ENCODE results near the gene ZNF785.
A peak's percentile ranks its signal among the peaks of the same experiment; 100 is the strongest.
"Not testable (repeated sequence)": the region's sequence is repeated elsewhere in the genome, so short reads cannot be mapped to it uniquely, and the experiment has no call there.

The ZNF785 gene

DNA sequence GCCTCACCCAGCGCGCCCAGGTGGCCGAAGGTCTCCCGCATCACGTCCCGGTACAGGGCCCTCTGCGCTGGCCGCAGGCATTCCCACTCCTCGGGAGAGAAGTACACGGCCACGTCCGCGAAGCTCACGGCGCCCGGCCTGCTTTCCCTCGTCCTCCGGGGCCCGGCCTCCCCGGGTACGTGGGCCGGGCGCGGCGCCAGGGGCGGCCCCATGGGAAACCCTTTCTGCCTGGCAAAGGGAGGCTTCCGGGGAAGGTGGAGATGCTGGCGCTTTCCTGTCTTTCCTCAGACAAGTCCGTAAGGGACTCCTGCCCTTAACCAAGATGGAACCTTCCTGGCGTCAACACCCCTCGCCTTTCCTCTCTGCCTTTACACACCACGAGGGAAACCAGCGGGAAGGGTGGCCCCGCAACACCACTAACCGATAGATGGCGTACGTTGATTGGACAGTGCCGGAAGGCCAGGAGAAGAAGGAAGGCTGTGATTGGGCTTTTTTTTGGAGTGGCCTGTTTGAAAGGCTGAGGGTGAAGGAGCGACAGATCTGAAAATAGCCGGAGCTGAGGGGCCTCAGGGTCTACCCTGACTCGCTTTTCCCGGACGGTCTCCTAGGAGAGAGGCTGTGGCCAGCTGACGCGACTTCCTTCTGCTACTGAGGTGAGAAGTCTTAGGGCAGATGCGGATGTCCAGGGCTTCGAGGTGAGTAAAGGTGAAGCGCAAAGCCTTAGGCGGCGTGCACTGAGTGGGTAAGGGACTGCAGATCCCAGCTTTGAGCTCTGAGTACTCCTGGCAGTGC, at the start of gene ZNF785:
ZNF785 (minus strand) TSS at position 298 of the 792 bp plus-strand sequence; CDS start at position 212, 86 bp downstream.
- peak; percentile 92 for DNase-seq

DNA sequence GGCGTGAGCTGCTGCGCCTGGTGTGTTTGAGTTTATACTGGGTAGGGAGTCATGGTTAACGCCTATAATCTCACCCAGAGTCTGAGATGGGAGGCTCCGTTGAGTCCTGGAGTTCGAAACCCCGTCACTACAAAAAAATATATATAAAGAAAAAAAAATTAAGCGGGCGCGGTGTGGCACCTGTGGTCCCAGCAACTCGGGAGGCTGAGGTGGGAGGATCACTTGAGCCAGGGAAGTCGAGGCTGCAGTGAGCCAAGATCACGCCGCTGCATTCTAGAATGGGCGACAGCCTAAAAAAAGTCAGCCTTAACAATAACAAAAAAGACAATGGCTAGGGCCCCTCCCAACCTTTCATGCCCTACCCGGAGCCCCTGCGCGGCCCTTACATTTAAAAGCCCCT, 48.0 kb upstream of the ZNF785 start:
- DNase-seq = no peak

DNA sequence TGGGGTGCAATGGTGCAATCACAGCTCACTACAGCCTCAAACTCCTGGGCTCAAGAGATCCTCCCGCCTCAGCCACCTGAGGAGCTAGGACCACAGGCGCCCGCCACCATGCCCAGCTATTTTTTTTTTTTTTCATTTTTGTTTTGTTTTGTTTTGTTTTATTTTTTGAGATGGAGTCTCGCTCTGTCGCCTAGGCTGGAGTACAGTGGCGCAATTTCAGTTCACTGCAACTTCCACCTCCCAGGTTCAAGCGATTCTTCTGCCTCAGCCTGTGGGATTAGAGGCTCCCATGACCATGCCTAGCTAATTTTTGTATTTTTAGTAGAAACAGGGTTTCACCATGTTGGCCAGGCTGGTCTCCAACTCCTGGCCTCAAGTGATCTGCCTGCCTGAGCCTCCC, 47.0 kb upstream of the ZNF785 start:
- not testable (repeated sequence) for DNase-seq

DNA sequence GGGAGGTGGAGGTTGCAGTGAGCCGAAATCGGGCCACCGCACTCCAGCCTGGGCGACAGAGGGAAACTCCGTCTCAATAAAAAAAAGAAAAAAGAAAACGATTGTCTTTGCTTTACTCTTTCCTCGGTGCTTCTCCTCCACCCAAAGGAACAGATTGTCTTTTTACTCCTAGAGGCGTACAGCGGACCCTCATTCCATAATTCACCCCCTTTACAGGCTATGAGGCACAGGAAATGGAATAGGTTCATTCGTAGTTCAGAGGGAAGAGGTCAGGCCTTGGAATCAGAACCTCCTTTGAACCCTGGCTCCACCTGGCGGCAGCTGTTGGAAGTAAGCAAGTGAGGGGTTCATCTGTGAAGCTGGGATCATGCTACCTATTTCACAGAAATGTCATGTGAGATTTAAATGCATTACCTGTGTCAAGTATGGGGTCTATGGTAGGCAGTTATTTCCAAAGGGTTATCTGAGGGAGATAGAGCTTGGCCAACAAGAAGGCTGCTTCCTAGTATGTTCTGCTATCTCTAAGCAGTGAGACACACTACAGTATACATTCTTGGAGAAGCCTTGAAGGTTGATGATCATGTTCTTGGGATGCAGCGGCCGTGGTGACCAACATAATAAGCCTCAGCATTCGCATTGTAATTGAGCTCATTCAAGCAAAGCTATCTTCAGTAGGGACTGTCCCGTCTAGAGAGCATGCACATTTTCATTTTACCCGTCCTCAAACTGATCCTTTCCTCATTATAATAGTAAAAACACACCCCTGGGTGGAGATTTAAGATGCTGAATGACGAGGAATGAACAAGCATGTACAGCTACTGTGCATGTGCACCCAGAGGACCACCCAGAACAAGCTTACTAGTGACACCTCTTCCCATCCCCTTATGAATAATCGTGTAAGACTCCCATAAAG, 43.4 kb upstream of the ZNF785 start:
- DNase-seq = peak; percentile 90

DNA sequence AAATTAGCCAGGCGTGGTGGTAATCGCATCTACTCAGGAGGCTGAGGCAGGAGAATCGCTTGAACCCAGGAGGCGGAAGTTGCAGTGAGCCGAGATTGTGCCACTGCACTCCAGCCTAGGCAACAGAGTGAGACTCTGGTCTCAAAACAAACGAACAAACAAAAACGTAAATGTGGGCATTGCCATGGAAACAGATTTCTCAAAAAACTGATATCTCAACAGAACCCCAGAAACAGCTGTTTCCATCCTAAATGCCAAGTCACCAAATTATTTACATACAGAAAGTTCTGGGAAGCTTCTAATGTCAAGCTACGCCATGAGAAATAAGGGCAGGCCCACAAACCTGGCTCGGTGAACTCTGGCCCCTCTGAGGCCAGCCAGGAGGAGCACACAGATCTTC, 40.7 kb upstream of the ZNF785 start:
- no peak for DNase-seq

DNA sequence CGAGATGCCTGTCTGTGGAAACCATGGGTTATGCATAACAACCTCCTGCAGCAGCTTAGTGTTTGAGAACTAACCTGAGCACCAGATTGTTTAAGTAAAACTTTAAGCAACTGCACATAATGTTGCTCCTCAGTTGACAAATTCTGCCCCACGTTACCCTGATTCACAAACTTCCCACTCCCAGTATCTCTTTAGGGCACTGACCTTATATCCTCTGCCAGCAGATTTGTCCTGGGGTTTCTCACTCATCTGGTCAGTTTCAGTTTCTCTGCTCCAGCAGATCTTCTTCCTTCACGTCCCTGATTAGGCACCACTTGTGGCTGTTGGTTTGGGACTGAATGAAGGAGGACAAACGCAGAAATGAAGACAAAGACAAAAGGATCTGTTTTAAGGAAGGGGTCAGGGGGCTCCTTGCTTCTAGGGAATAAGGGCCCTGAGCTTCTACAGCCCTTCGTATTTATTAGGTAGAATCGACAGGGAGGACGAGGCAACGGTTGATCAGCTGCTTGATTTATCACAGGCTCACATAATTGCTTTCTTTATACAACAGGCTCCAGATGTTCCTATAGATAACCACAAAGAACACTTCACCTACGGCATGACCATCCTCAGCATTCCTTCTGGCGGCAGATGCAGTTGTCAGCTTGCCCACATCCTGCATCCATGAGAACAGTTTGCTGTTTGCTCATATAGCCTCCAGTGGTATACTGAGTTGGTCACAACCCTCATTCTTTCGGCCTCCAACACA, 38.2 kb upstream of the ZNF785 start:
- no peak for DNase-seq

DNA sequence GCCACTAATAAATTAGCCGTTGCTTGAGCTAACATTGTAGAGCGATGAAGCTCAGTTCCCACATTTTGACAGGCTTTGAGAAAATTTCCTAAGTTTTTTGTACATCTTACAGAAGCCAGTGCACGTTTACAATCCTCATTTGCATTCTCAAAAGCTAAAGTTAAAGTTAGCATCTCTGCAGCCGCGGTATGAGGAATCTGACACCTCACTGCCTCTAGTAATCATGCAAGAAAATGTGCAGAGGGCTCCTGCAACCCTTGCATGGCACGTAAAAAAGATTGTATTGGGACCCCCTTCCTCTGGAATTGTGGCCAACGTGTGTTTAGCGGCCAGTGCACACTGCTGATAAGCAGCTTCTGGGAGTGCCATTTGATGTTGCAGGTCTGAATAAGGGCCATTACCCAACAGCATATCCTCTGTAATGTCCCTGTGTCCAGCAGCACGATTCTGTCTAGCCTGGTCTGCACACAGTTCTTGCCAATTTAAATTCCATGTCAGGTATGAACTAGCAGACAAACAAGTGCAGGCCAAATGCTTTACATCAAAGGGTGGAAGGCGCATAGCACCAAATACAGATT, 37.0 kb upstream of the ZNF785 start:
- no peak for DNase-seq

DNA sequence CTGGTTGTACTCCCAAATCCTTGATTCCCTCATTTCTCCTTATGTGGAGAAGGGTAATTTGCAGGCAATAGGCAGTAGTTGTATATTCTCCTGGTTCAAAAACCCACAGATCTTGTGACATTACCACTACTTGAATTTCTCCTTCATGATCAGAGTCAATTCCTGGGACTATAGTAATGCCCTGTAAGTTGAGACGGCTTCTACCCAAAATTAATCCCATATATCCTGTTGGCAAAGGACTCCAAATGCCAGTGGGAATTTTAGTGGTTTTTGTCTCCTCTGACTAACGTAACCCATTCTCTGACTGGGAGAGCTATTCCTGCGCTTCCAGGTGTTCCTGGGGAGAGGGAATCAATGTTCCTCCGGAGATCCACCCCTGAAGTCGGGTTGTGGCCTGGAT, 36.3 kb upstream of the ZNF785 start:
- DNase-seq = no peak

DNA sequence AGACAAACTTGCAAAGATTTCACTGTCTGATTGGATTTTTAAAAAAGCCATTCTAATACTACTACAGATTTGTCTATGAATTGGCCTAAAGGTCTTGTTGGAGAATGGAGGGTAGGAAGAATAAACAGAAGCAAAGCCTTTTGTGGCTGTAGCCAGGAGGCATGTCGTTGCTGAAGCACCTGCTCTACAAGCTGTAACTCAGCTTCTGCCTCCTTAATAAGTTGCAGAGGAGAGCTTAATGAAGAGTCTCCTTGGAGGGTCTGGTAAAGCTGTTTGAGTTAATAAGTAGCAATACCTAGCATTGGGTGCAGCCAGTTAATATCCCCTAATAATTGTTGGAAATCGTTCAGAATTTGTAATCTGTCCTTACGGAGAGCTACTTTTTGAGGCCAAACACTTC, 34.7 kb upstream of the ZNF785 start:
- no peak for DNase-seq

DNA sequence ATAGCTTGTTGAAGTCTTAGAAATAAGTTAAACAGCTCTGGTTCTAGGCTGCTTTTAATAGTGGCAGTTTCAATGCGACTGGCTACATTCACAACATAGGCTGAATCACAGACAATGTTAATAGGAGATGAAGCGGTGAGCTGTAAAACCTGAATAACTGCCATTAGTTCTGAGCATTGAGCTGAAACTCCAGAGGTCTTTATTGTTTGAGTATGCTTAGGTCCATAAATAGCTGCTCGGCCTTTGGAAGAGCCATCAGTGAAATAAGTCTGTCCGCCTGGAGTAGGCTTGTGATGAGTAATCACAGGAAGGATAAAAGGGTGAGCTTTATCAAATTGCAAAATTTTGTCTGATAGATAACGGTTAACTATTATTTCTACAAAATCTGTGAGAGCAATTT, 34.1 kb upstream of the ZNF785 start:
- DNase-seq = no peak

DNA sequence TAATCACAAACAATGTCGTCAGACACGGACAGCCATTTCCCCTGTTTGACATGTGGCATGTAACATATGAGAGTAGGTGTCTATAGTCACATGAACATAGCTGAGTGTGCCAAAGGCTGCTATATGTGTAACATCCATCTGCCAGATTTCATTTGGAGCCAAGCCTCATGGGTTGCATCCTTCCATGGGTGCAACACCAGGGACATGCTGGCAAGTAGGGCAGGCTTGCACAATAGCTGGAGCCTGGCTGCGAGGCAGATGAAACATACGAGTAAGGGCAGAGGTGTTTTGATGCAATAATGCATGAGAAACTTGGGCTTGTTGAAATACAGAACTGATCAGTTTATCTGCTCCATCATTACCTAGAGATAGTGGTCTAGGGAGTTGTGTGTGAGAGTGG, 33.7 kb upstream of the ZNF785 start:
- DNase-seq = no peak

DNA sequence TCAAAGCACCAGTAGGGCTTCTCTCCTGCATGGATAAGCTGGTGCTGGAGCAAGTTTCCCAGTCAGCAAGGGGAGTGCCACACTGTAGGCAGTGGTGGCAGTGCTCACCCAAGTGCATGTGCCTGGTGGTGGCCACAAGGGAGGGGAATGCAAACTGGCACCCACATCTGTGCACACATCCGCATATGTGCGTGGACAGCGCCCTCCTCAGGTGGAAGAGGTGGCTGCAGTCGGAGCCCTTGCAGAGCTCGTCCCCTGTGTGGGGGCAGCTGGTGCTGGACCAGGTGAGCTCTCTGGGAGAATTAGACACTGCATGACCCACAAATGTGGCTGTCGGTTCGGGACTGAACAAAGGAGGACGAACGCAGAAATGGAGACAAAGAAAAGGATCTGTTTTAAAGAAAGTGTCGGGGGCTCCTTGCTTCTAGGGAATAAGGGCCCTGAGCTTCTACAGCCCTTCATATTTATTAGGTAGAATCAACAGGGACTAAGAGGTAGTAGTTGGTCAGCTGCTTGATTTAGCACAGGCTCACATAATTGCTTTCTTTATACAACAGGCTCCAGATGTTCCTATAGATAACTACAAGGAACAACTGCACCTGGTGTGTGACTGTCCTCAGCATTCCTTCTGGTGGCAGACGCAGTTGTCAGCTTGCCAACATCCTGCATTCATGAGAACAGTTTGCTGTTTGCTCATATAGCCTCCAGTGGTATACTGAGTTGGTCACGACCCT, 30.0 kb upstream of the ZNF785 start:
- peak; percentile 56 for DNase-seq

DNA sequence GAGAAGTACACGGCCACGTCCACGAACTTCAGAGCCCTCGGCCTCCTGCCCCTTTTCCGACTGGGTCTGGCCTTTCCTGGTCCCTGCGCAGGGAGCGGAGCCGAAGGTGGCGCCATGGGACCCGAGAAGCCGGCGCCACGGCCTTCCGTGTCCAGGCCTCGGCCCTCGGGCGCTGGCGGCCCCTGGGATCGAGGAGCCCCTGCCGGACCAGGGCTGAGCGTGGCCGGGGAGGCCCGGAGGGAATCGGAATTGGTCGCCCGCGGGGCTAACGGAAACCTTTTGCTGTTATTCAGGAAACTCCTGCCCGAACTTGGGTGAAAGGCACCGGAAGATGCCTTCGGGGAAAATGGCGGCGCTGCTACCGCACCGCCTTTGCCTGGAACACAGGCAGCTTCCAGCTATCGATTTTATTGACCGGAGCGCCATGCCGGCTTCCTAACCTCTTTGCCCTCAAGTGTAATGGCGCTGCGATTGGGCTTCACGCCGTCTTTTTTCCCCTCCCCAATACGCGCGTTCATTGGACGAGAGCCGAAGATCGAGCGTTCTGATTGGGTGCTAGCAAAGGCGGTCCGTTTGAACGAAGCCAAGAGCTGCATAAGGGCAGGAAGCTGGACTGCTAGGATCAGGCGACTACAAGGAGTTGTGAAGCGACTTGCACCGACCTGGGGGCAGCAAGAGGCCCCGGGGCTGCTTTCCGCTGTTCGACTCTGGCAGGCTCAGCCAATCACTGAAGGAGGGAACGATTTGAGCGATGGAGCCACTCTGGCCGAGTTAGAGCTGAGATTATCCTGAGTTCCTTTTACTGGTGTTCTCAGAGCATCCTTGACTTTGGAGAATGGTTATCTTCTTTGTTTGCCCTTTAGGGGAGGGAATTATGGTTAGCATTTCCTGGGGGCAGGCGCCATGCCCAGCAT, 24.7 kb upstream of the ZNF785 start, which contains the start of gene ZNF689:
ZNF689 (minus strand) TSS at position 464 of the 914 bp plus-strand sequence; CDS start at position 116, 348 bp downstream.
- peak; percentile 93 for DNase-seq

DNA sequence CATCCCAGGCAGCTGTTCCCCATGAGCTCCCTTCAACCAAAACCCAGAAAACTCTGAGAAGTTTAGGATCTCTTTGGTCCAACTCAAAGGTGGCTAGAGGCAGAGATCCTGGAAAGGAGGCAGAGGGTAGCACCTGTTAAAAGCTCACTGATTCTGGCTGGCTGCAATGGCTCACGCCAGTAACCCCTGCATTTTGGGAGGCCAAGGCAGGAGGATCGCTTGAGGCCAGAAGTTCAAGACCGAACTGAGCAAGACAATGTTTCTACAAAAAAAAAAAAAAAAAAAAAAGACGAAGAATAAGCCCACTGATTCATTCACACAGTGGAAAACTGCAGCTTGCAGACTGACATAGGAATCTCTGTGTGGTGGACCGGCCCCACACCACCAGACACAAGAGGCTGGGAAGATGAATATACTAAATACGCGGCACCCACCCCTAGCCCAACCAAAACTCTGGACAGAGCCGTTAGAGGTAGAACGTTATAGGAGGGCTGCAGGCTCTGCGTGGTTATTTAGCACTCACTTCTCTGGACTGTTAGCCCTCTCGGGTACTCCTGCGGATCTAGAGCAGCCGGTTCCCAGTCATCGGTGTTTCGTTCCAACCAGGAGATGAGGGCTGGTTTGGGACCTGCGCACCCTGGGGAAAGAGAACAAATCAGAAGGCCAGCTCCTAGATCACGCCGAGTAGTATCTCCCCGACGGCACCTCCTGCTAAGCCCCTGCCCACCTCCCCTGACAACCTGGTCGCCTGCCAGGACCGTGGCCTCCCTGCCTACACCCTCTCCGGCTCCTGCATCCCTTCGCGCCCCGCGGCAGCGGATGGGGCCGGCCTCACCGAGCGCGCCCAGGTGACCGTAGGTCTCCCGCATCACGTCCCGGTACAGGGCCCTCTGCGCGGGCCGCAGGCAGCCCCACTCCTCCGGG, 23.8 kb upstream of the ZNF785 start:
- DNase-seq = peak; percentile 50

DNA sequence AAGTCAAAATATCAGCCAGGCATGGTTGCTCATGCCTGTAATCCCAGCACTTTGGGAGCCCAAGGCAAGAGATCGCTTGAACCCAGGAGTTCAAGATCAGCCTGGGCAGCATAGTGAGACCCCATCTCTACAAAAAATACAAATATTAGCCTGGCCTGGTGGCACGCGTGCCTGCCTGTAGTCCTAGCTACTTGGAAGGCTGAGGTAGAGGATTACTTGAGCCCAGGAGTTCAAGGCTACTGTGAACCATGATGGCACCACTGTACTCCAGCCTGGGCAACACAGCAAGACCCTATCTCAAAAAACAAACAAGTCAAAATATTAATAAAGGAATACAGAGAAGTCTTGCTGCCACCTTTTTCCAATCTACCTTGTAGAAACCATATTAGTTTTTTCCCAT, 20.5 kb upstream of the ZNF785 start:
- DNase-seq = no peak

DNA sequence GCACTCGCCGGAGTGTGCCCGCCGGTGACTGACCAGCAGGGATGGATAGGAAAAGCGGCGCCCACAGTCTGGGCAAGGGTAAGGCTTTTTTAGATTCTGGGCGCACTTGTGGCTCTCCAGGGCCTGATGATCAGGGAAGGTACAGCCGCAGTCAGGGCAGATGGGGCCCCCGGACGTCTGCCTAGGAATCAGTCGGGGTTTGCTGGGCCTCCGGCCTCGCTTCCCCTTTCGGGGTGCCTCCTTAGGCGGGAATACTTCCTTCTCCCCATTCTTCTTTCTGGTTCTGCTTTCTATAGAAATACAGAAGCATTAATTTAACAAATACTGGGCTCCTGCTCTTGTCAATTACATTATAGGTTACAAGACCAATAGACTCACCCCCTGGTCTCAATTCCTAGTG, 19.7 kb upstream of the ZNF785 start:
- no peak for DNase-seq

DNA sequence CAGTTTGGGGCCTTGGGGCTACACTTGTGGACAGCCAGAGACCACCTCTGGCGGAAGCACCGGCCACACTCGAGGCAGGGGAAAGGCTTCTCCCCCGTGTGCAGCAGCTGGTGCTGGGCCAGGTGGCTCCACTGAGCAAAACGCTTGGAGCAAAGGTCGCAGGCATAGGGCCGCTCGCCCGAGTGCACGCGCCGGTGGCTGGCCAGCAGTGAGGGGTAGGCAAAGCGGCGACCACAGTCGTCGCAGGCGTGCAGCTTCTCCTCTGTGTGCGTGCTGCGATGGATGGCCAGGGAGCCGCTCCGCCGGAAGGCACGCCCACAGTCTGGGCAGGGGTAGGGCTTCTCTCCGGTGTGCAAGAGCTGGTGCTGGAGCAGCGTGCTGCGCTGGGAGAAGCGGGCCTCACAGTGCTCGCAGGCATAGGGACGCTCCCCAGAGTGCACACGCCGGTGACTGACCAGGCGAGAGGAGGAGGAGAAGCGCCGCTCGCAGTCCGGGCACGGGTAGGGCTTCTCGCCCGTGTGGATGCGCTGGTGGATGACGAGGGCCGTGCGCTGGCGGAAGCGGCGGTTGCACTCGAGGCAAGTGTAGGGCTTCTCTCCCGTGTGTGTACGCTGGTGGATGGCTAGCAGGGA, 18.9 kb upstream of the ZNF785 start:
- DNase-seq = no peak

DNA sequence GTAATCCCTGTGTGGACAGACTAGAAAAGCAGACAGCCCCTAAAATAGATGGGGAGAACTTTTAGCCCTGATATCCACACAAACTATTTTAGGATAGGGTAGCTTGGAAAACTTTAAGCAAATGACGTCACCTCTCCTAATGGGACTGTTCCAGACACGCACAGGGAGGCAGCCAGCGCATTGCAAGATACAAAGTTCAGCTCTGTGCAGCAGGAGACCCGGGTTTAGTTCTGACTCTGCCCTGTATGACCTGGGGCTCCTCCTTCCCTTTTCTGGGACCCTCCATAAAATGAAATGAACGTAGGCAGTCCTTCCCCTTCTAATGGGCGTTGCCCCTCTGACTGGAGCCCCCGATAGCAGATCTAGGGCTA, 18.4 kb upstream of the ZNF785 start:
- no peak for DNase-seq

DNA sequence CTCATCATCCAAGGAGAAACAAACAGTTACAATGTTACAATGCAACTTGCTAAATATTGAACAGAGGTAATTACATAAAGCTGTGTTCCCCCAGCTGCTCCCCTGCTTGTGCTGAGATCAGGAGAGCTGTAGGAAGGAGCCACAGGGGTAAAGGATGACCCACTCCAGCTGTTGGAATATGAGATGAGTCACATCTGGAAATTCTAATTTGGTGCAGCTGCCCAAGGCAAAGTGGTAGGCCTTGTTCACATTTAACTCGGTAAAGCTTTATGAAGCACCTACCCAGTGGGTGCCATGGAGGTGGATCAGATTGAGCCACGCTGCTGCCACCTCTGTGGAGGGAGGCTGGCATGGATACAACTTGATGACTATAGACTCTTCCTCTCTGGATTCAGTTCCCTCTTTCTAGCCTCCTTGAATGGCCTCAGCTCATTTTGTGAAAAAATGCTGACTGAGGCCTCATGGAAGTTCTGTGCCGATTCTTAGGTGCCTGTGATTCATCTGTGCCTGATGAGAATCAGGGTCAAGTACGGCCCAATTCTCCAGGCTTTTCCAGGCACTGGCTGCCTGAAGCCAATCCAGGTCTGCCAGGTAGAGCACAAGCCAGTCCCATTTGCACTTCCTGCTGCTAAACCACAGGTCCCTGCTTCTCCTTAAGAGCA, 17.2 kb upstream of the ZNF785 start:
- no peak for DNase-seq

Data from CD4-positive, alpha-beta T cell treated with Interleukin-6 for 4 hours (primary cell).